Left lung (tissue), 10 donors: ENCODE measurements around the gene GNPNAT1. TPM values are rescaled to one million over a fixed set of nuclear protein-coding genes. Genes with fewer than 3 reads are reported as not detected.

Experiments used
- ATAC-seq: fragments of 200-7000 bp; cut with Tn5 transposase; one replicate; pipeline ENCODE4 v1.9.1; 2020; ENCODE audit warnings: moderate library complexity
- DNase-seq, 4 donors: peaks; one replicate each; pipeline ENCODE4 v3.0.0-alpha.2; 2013 to 2020
- H3K27ac ChIP-seq, 2 donors: fragments of 200-600 bp; sonication (generic) in 1 of 2; one replicate each; pipeline versions ENCODE4 v1.5.0 to v1.8.0; 2020 to 2021
- H3K27me3 ChIP-seq, 2 donors: fragments of 200-600 bp; sonication (generic) in 1 of 2; one replicate each; pipeline versions ENCODE4 v1.5.0 to v1.8.0; 2020 to 2021
- H3K36me3 ChIP-seq, 2 donors: fragments of 200-600 bp; sonication (generic) in 1 of 2; one replicate each; pipeline versions ENCODE4 v1.5.0 to v1.8.0; 2020 to 2021
- H3K4me1 ChIP-seq, 2 donors: fragments of 200-600 bp; one replicate each; pipeline ENCODE4 v1.8.0; 2021
- H3K4me3 ChIP-seq, 2 donors: fragments of 200-600 bp; sonication (generic) in 1 of 2; one replicate each; pipeline versions ENCODE4 v1.5.0 to v1.8.0; 2020 to 2021; ENCODE audit warnings: mild to moderate bottlenecking in 1 of 2
- H3K9me3 ChIP-seq, 2 donors: fragments of 200-600 bp; sonication (generic) in 1 of 2; one replicate each; pipeline versions ENCODE4 v1.5.0 to v1.8.0; 2020 to 2021
- CTCF ChIP-seq, 2 donors: fragments of 200-600 bp; sonication (generic) in 1 of 2; IDR thresholded peaks; one replicate each; pipeline versions ENCODE4 v1.5.0 to v1.8.0; 2021; ENCODE audit warnings: antibody characterized with exemption in 2 of 2
- intact Hi-C, 2 donors: fragments of 100-400 bp; cut with DNase I; formaldehyde crosslinking; loops; one replicate each; pipeline versions ENCODE4 v1.11.2 to v1.14.2; 2022
- polyA plus RNA-seq, 6 donors: library from polyadenylated mRNA; unstranded; fragments of 120-200 nt; gene quantifications; one replicate each; pipeline ENCODE4 v1.2.1, GENCODE V29; 2013; ENCODE audit not compliant: insufficient read length in 6 of 6
- total RNA-seq, 2 donors: library from RNA; stranded (reverse); fragmentation: NEBNext Ultra II Directional; extraction: Animal tissue kit (Norgen Biotek cat#: 25700); gene quantifications; one replicate each; pipeline ENCODE4 v1.2.1, GENCODE V29; 2021
- donor health status: DM: no; HTN: yes; CAD: no.
- donor health status: DM: no; HTN: no; CAD: no.

The GNPNAT1 gene
- total and polyA plus RNA-seq, 8 donors, result 19.1 to 27.9 (median 24.1) TPM

GRCh38 chr14:52825085-52825484 lies 33.7 kb upstream of the GNPNAT1 start:
- H3K4me3 ChIP-seq, result no peak overlapping the region
- no peaks in the 10 kb centered on the region for H3K4me1 ChIP-seq
- DNase-seq (no peak), ATAC-seq (no peak)
- no peaks in the 10 kb centered on the region for H3K36me3 ChIP-seq
- no peaks in the 10 kb centered on the region for H3K9me3 ChIP-seq
- H3K27me3 ChIP-seq, result no peaks in the 10 kb centered on the region
- H3K27ac ChIP-seq, result no peak overlapping the region
- intact Hi-C loops, result no loop called here
- no peak for TF ChIP-seq CTCF (IDR thresholded peaks at IDR 0.05)

- no peaks in the 10 kb centered on the region for H3K27me3 ChIP-seq
- intact Hi-C loops, result loop anchor here in 1 of 2 donors (5.0 kb wide), 2 partner anchors 138 to 233 kb away; no protein-coding TSS in a partner anchor
These were observed 33.1 kb upstream of the GNPNAT1 start for GRCh38 chr14:52824462-52824861.

GRCh38 chr14:52821805-52822250 lies 30.4 kb upstream of the GNPNAT1 start:
- no peaks in the 10 kb centered on the region for H3K27me3 ChIP-seq
- H3K4me1 ChIP-seq, result no peaks in the 10 kb centered on the region
- no peaks in the 10 kb centered on the region for H3K9me3 ChIP-seq
- intact Hi-C loops, result loop anchor here in 1 of 2 donors (5.0 kb wide), 2 partner anchors 140 to 235 kb away; no protein-coding TSS in a partner anchor
- no peak for TF ChIP-seq CTCF (IDR thresholded peaks at IDR 0.05)
- no peak for ATAC-seq
- no peak overlapping the region for H3K27ac ChIP-seq
- H3K4me3 ChIP-seq, result no peak overlapping the region
- no peak for DNase-seq
- H3K36me3 ChIP-seq, result no peaks in the 10 kb centered on the region

More at GRCh38 chr14:52824462-52824861, 33.1 kb upstream of the GNPNAT1 start:
- no peak overlapping the region for H3K27ac ChIP-seq
- H3K4me1 ChIP-seq, result no peaks in the 10 kb centered on the region
- H3K4me3 ChIP-seq, result no peak overlapping the region
- no peak for TF ChIP-seq CTCF (IDR thresholded peaks at IDR 0.05)
- H3K36me3 ChIP-seq, result no peaks in the 10 kb centered on the region
- no peaks in the 10 kb centered on the region for H3K9me3 ChIP-seq
- ATAC-seq (no peak), DNase-seq (no peak)

- H3K4me1 ChIP-seq, result no peaks in the 10 kb centered on the region
- H3K27me3 ChIP-seq, result no peaks in the 10 kb centered on the region
- H3K4me3 ChIP-seq, result no peak overlapping the region
- ATAC-seq (no peak), DNase-seq (no peak)
- no peaks in the 10 kb centered on the region for H3K9me3 ChIP-seq
- TF ChIP-seq CTCF (IDR thresholded peaks at IDR 0.05), result no peak
- intact Hi-C loops, result no loop called here
- H3K36me3 ChIP-seq, result no peaks in the 10 kb centered on the region
- no peak overlapping the region for H3K27ac ChIP-seq
These were observed 16.7 kb upstream of the GNPNAT1 start for GRCh38 chr14:52808101-52808500.

- no peak for ATAC-seq
- Histone ChIP-seq H3K4me3 (no peak overlapping the region), H3K9me3 (no peaks in the 10 kb centered on the region), H3K4me1 (no peaks in the 10 kb centered on the region), H3K36me3 (no peaks in the 10 kb centered on the region), H3K27me3 (no peaks in the 10 kb centered on the region), H3K27ac (no peak overlapping the region)
- DNase-seq, result no peak
- TF ChIP-seq CTCF (IDR thresholded peaks at IDR 0.05), result no peak
- intact Hi-C loops, result no loop called here
These were observed 14.7 kb upstream of the GNPNAT1 start for GRCh38 chr14:52806115-52806514.
